ENCODE measurements around the gene SSR1.

DNA sequence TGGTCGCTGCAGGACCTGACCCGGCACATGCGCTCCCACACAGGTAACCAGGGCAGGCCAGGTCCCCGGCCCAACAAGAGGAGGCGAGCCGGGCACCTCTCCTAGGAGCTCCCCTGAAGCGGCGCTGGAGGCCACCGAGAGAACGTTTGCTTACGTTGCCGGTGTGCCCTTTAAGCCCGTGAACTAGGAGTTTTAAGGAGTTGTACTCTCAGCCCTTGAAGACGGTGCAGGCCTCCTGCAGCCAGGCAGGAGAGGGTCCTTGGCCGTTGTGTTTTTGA lies 65.9 kb downstream of the SSR1 start:
- TF ChIP-seq POLR2A (IDR thresholded peaks at IDR 0.05) = no peak
- no peak for TF ChIP-seq CTCF (IDR thresholded peaks at IDR 0.05)

Measured in thyroid gland (tissue), 4 donors.